MM.1S (cell line): Measurements from ENCODE around the gene GSKIP.
A peak's percentile ranks its signal among the peaks of the same experiment; 100 is the strongest.

Source experiments
- DNase-seq: peaks from one replicate; pipeline ENCODE4 v3.0.0-alpha.2; 2015
- H2AFZ ChIP-seq: fragments of 300-600 bp; sonication (generic); 2 replicates; pipeline ENCODE4 v1.6.0; 2016; ENCODE audit warnings: antibody characterized with exemption, low read length
- H3F3A ChIP-seq: fragments of 300-600 bp; sonication (generic); 2 replicates; pipeline ENCODE4 v1.6.1; 2016; ENCODE audit warnings: mild to moderate bottlenecking, antibody characterized with exemption, low read length, moderate library complexity, mixed read lengths; ENCODE audit not compliant: insufficient read depth
- H3K27ac ChIP-seq: fragments of 300-600 bp; sonication (generic); 2 replicates; pipeline ENCODE4 v1.5.1; 2016; ENCODE audit warnings: mild to moderate bottlenecking, low read length
- H3K27me3 ChIP-seq: fragments of 300-600 bp; sonication (generic); replicated peaks from 2 replicates; pipeline ENCODE4 v1.6.0; 2016; ENCODE audit warnings: low read length; ENCODE audit not compliant: insufficient read depth
- H3K36me3 ChIP-seq: fragments of 300-600 bp; sonication (generic); replicated peaks from 2 replicates; pipeline ENCODE4 v1.6.1; 2016; ENCODE audit warnings: mild to moderate bottlenecking, low read length, mixed read lengths; ENCODE audit not compliant: insufficient read depth
- H3K4me1 ChIP-seq: fragments of 300-600 bp; sonication (generic); 2 replicates; pipeline ENCODE4 v1.6.1; 2016; ENCODE audit warnings: low read length, mixed read lengths
- H3K4me2 ChIP-seq: fragments of 300-600 bp; sonication (generic); 2 replicates; pipeline ENCODE4 v1.6.0; 2016; ENCODE audit warnings: low read depth, low read length
- H3K4me3 ChIP-seq: fragments of 300-600 bp; sonication (generic); 2 replicates; pipeline ENCODE4 v1.5.1; 2016; ENCODE audit warnings: low read length, mixed read lengths
- H3K79me2 ChIP-seq: fragments of 300-600 bp; sonication (generic); 2 replicates; pipeline ENCODE4 v1.6.1; 2016; ENCODE audit warnings: mixed run types, low read length, mixed read lengths
- H3K9ac ChIP-seq: fragments of 300-600 bp; sonication (generic); 2 replicates; pipeline ENCODE4 v1.6.1; 2016; ENCODE audit warnings: low read length, mixed read lengths
- H3K9me2 ChIP-seq: fragments of 300-600 bp; sonication (generic); replicated peaks from 2 replicates; pipeline ENCODE4 v1.6.1; 2016; ENCODE audit warnings: mild to moderate bottlenecking, low read length, mixed read lengths; ENCODE audit not compliant: insufficient read depth
- H3K9me3 ChIP-seq: fragments of 300-600 bp; sonication (generic); replicated peaks from 2 replicates; pipeline ENCODE4 v1.6.1; 2016; ENCODE audit warnings: mild to moderate bottlenecking, low read length, mixed read lengths; ENCODE audit not compliant: insufficient read depth
- H4K20me1 ChIP-seq: fragments of 300-600 bp; sonication (generic); 2 replicates; pipeline ENCODE4 v1.6.1; 2016; ENCODE audit warnings: mild to moderate bottlenecking, low read length, moderate library complexity, mixed read lengths; ENCODE audit not compliant: insufficient read depth
- CTCF ChIP-seq: fragments of 300-600 bp; sonication (generic); IDR thresholded peaks from 2 replicates; pipeline ENCODE4 v1.5.1; 2016; ENCODE audit warnings: antibody characterized with exemption, low read length, mixed read lengths
- EZH2 ChIP-seq: fragments of 300-600 bp; sonication (generic); optimal IDR thresholded peaks from 2 replicates; pipeline ENCODE3; 2017; ENCODE audit warnings: low read depth, mild to moderate bottlenecking, antibody characterized with exemption, low read length, mixed read lengths
- EZH2phosphoT487 ChIP-seq: fragments of 300-600 bp; sonication (generic); IDR thresholded peaks from 2 replicates; pipeline ENCODE4 v1.6.1; 2018; ENCODE audit warnings: antibody characterized with exemption, low read length

Gene GSKIP

GRCh38 chr14:96391293-96392118 is 28.2 kb downstream of the GSKIP start:
- no peaks in the 10 kb centered on the region for H4K20me1 ChIP-seq
- no peaks in the 10 kb centered on the region for H3K36me3 ChIP-seq
- no peaks in the 10 kb centered on the region for H3K9me3 ChIP-seq
- no peaks in the 10 kb centered on the region for H3F3A ChIP-seq
- no peaks in the 10 kb centered on the region for H3K79me2 ChIP-seq
- H2AFZ ChIP-seq, result peak overlapping the region; percentile 89
- DNase-seq, result peak; percentile 87
- peak overlapping the region; percentile 64 for H3K9ac ChIP-seq
- H3K4me2 ChIP-seq, result peak overlapping the region; percentile 84
- no peaks in the 10 kb centered on the region for H3K9me2 ChIP-seq
- no peak overlapping the region for H3K27ac ChIP-seq
- no peak for TF ChIP-seq EZH2phosphoT487
- no peak for TF ChIP-seq CTCF
- TF ChIP-seq EZH2, result no peak
- H3K4me1 ChIP-seq, result no peaks in the 10 kb centered on the region
- peak overlapping the region; percentile 84 for H3K4me3 ChIP-seq
- no peaks in the 10 kb centered on the region for H3K27me3 ChIP-seq

- no peak overlapping the region for H3K4me3 ChIP-seq
- TF ChIP-seq EZH2 (no peak), EZH2phosphoT487 (no peak), CTCF (no peak)
- no peak overlapping the region for H3K9ac ChIP-seq
- no peaks in the 10 kb centered on the region for H3K9me3 ChIP-seq
- no peak overlapping the region for H2AFZ ChIP-seq
- H3K9me2 ChIP-seq, result no peaks in the 10 kb centered on the region
- no peaks in the 10 kb centered on the region for H3K36me3 ChIP-seq
- no peak overlapping the region for H3K4me2 ChIP-seq
- no peak overlapping the region for H3K27ac ChIP-seq
- H3F3A ChIP-seq, result no peaks in the 10 kb centered on the region
- H3K27me3 ChIP-seq, result no peaks in the 10 kb centered on the region
- H4K20me1 ChIP-seq, result no peaks in the 10 kb centered on the region
- no peaks in the 10 kb centered on the region for H3K4me1 ChIP-seq
- DNase-seq, result no peak
- no peaks in the 10 kb centered on the region for H3K79me2 ChIP-seq
Measured at GRCh38 chr14:96393071-96393691, 29.9 kb downstream of the GSKIP start.

- Histone ChIP-seq H3K4me1 (no peaks in the 10 kb centered on the region), H2AFZ (no peak overlapping the region), H3K9me2 (no peaks in the 10 kb centered on the region), H3K27ac (no peak overlapping the region), H3F3A (no peaks in the 10 kb centered on the region), H3K9ac (no peak overlapping the region), H3K9me3 (no peaks in the 10 kb centered on the region), H3K36me3 (no peaks in the 10 kb centered on the region), H3K79me2 (no peaks in the 10 kb centered on the region), H3K4me3 (no peak overlapping the region), H4K20me1 (no peaks in the 10 kb centered on the region), H3K27me3 (no peaks in the 10 kb centered on the region), H3K4me2 (no peak overlapping the region)
- TF ChIP-seq EZH2phosphoT487, result no peak
- no peak for TF ChIP-seq EZH2
- TF ChIP-seq CTCF, result no peak
- no peak for DNase-seq
Measured at GRCh38 chr14:96394047-96394815, 30.9 kb downstream of the GSKIP start.
